ENCODE results near the gene CRTC2. TPM values are rescaled to one million over a fixed set of nuclear protein-coding genes. Genes with fewer than 3 reads are reported as not detected.
A peak's percentile ranks its signal among the peaks of the same experiment; 100 is the strongest.
"Not testable (repeated sequence)": the region's sequence is repeated elsewhere in the genome, so short reads cannot be mapped to it uniquely, and the experiment has no call there.

The CRTC2 gene
- total RNA-seq, 1 donor from 2014 or later: 38.3 TPM

DNA sequence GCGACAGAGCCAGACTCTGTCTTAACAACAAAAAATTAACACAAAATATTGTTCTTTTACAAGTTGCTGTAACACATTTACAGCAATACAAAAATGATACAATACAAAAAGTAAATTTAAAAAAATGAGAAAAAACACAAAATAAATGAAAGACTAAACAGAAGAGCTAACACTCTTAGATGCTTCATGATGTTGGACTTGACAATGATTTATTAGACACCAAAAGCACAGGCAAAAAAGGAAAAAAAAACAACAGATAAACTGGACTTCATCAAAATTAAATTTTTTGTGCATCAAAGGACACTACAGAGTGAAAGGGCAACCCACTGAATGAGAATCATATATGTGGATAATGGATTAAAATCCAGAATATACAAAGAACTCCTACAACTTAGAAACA lies 52.0 kb downstream of the CRTC2 start:
- Histone ChIP-seq H3K4me2 (ENCODE audit: low read length) (no peak overlapping the region), H3K4me3 (ENCODE audit: insufficient read depth, low read depth, low read length) (no peak overlapping the region), H3K4me1 (ENCODE audit: insufficient read depth, low read length) (peaks cover 7% of the 10 kb centered on the region), H3K79me2 (ENCODE audit: insufficient read depth, low read length) (peaks cover 89% of the 10 kb centered on the region), H3K9me3 (ENCODE audit: insufficient read depth, low read depth, low read length) (no peaks in the 10 kb centered on the region), H3K9ac (ENCODE audit: low read length) (no peak overlapping the region), H4K20me1 (ENCODE audit: insufficient read depth, low read length) (peaks cover 80% of the 10 kb centered on the region), H3K27me3 (ENCODE audit: insufficient read depth, low read length) (no peaks in the 10 kb centered on the region), H2AFZ (ENCODE audit: low read depth, low read length) (no peak overlapping the region), H3K27ac (ENCODE audit: low read depth, low read length) (no peak overlapping the region), H3K36me3 (ENCODE audit: insufficient read depth, low read length) (no peaks in the 10 kb centered on the region)
- Mint-ChIP-seq H3K27ac (ENCODE audit: unreplicated experiment) (peak overlapping the region; percentile 72), H3K4me3 (ENCODE audit: unreplicated experiment) (peak overlapping the region; percentile 46), H3K9me3 (ENCODE audit: unreplicated experiment) (no peaks in the 10 kb centered on the region), H3K36me3 (ENCODE audit: low read depth, unreplicated experiment) (peaks cover 3% of the 10 kb centered on the region), H3K27me3 (ENCODE audit: low read depth, unreplicated experiment) (no peaks in the 10 kb centered on the region), H3K4me1 (ENCODE audit: low read depth, unreplicated experiment) (peaks cover 6% of the 10 kb centered on the region)
- FAIRE-seq: no peak
- DNase-seq (ENCODE audit: low read depth): no peak
- TF ChIP-seq EZH2 (IDR thresholded peaks at IDR 0.05; ENCODE audit: insufficient read depth, low read length): no peak
- TF ChIP-seq CTCF (IDR thresholded peaks at IDR 0.05; ENCODE audit: insufficient read depth, low read depth, low read length): no peak

GRCh38 chr1:153905908-153906307 lies 52.5 kb downstream of the CRTC2 start:
- H3K36me3 ChIP-seq (ENCODE audit: insufficient read depth, low read length); H3K4me3 ChIP-seq (ENCODE audit: insufficient read depth, low read depth, low read length); H3K36me3 Mint-ChIP-seq (ENCODE audit: low read depth, unreplicated experiment); H3K27me3 Mint-ChIP-seq (ENCODE audit: low read depth, unreplicated experiment); H3K9ac ChIP-seq (ENCODE audit: low read length); H3K4me1 ChIP-seq (ENCODE audit: insufficient read depth, low read length); DNase-seq (ENCODE audit: low read depth); H3K27ac ChIP-seq (ENCODE audit: low read depth, low read length); H3K9me3 ChIP-seq (ENCODE audit: insufficient read depth, low read depth, low read length); FAIRE-seq; H3K9me3 Mint-ChIP-seq (ENCODE audit: unreplicated experiment); H3K4me3 Mint-ChIP-seq (ENCODE audit: unreplicated experiment); H3K27me3 ChIP-seq (ENCODE audit: insufficient read depth, low read length); H3K4me1 Mint-ChIP-seq (ENCODE audit: low read depth, unreplicated experiment); H2AFZ ChIP-seq (ENCODE audit: low read depth, low read length): not testable (repeated sequence)
- Histone ChIP-seq H3K4me2 (ENCODE audit: low read length) (peak overlapping the region; percentile 14), H4K20me1 (ENCODE audit: insufficient read depth, low read length) (peaks cover 80% of the 10 kb centered on the region), H3K79me2 (ENCODE audit: insufficient read depth, low read length) (peaks cover 89% of the 10 kb centered on the region)
- peak overlapping the region; percentile 69 for H3K27ac Mint-ChIP-seq (ENCODE audit: unreplicated experiment)

- H3K27me3 Mint-ChIP-seq (ENCODE audit: low read depth, unreplicated experiment): no peaks in the 10 kb centered on the region
- Histone ChIP-seq H3K79me2 (ENCODE audit: insufficient read depth, low read length) (peaks cover 91% of the 10 kb centered on the region), H4K20me1 (ENCODE audit: insufficient read depth, low read length) (peaks cover 88% of the 10 kb centered on the region), H3K9ac (ENCODE audit: low read length) (no peak overlapping the region), H3K36me3 (ENCODE audit: insufficient read depth, low read length) (no peaks in the 10 kb centered on the region), H3K4me2 (ENCODE audit: low read length) (no peak overlapping the region), H3K27ac (ENCODE audit: low read depth, low read length) (no peak overlapping the region), H2AFZ (ENCODE audit: low read depth, low read length) (no peak overlapping the region), H3K27me3 (ENCODE audit: insufficient read depth, low read length) (no peaks in the 10 kb centered on the region), H3K4me3 (ENCODE audit: insufficient read depth, low read depth, low read length) (no peak overlapping the region), H3K4me1 (ENCODE audit: insufficient read depth, low read length) (peaks cover 7% of the 10 kb centered on the region), H3K9me3 (ENCODE audit: insufficient read depth, low read depth, low read length) (no peaks in the 10 kb centered on the region)
- H3K4me1 Mint-ChIP-seq (ENCODE audit: low read depth, unreplicated experiment): peaks cover 6% of the 10 kb centered on the region
- peak overlapping the region; percentile 80 for H3K27ac Mint-ChIP-seq (ENCODE audit: unreplicated experiment)
- no peaks in the 10 kb centered on the region for H3K9me3 Mint-ChIP-seq (ENCODE audit: unreplicated experiment)
- DNase-seq (ENCODE audit: low read depth) (no peak), FAIRE-seq (no peak)
- H3K4me3 Mint-ChIP-seq (ENCODE audit: unreplicated experiment): no peak overlapping the region
- no peak for TF ChIP-seq CTCF (IDR thresholded peaks at IDR 0.05; ENCODE audit: insufficient read depth, low read depth, low read length)
- TF ChIP-seq EZH2 (IDR thresholded peaks at IDR 0.05; ENCODE audit: insufficient read depth, low read length): no peak
- peaks cover 3% of the 10 kb centered on the region for H3K36me3 Mint-ChIP-seq (ENCODE audit: low read depth, unreplicated experiment)
Observed at GRCh38 chr1:153903841-153904455, 54.5 kb downstream of the CRTC2 start.

Measured in astrocyte (in vitro differentiated cells and primary cell).